GM18873 (cell line): ENCODE data around the gene CCDC40.

ENCODE experiments used
- ATAC-seq: cut with Tn5 transposase; IDR thresholded peaks from one replicate; pipeline ENCODE4 v1.9.1; 2021; ENCODE audit warnings: mild to moderate bottlenecking, moderate library complexity, moderate number of reproducible peaks; ENCODE audit not compliant: unreplicated experiment, low FRiP score

The CCDC40 gene

DNA sequence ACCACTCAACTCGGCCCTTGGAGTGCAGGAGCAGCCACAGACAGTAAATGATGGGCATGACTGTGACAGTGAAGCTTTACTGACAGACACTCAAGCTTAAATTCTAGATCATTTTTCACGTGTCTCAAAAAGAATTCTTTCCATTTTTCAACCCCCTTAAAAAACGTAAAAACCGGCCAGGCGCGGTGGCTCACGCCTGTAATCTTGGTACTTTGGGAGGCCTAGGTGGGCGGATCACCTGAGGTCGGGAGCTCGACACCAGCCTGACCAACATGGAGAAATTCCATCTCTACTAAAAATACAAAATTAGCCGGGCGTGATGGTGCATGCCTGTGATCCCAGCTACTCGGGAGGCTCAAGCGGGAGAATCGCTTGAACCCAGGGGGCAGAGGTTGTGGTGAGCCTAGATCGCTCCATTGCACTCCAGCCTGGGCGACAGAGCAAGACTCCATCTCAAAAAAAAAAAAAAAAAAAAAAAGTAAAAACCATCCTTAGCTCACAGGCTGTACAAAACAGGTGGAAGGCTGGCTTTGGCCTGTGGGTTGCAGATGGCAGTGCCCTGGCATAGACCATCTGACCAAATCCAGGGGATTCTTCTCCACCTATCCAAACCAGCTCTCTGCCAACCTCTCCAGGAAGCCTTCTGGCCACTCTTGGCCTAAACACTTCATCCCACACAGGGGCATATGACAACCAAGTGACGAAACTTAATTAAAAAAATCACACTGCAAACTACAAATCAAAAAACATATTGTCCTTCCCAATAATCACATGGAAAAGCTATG is 19.0 kb upstream of the CCDC40 start:
- no peak for ATAC-seq

DNA sequence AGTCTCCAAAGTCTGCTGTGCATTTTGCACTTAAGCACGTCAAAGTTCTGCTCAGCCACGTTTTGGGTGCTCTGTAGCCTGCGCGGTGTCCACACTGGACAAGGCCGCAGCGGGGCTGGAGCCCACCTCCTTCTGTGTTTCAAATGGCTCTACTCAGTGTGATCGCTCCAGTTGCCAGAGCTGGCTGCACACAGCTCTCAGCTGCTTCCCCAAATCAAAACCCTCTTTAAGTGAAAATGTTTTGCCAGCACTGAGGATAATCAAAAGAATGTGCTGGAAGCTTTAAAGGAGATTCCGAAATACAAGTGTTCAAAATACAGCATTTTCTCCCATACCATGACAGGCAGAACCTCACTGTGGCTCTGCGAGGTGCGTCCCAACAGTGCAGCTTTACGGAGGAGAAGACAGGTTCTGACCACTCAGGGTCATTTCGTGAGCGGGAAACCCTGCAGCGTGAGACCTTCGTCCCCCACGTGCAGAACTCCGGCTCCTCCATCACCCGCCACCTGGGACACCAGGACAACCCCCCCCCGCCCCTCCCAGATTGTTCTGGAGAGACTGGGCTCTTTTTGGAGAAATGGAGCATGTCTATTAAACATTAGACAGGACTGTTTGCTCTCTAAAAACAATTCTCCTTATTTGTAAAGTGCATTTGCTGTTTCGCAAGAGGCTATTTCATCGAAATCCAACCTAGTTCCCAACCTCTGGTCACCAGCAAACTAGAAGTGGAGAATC is 17.4 kb upstream of the CCDC40 start:
- ATAC-seq, result no peak

DNA sequence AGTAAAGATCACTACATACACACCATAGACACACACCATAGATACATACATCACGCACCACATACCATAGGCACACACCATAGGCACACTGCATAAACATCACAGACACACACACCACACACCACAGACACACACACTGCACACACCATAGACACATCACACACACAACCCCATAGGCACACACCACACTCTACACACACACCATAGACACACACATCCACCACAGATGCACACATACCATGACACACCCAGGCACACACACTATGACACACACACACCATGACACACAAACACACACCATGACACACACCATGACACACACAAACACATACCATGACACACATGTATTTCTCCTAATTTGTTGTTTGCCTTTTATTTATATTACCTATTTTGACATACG is 14.8 kb upstream of the CCDC40 start:
- ATAC-seq, result no peak

DNA sequence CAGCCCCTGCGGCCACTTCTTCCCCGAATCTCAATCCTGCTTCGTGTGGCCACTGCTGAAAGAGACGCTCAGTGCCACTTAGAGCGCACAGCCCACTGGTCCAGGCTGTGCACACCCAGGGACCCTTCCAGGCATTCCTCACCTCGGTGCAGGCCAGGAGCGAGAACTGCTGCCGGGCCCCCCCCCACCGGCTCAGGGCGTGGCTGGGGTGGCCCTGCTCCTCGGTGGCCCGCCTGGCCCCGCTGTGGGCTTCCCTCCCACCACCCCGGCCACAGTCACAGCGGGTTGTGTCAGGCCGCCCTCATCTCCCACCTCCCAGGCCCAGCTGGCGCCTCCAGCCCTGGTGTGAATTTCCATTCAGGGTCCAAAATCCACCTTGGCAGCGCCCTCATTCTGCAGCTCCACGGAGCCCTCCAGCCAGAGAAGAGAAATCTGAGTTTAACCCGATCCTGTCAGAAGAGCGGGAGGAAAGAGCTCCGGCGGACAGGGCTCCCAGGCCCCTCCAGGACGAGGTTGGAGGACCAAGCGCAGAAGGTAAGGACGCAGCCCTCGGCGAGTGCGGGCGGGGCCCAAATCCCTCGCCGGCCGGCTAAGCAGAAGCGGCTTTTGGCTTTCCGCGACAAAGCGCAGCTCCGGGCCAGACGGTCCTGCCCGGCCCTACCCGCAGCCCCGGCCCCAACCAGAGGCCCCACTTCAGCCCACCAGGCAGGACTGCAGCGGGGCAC is 12.8 kb upstream of the CCDC40 start:
- no peak for ATAC-seq

DNA sequence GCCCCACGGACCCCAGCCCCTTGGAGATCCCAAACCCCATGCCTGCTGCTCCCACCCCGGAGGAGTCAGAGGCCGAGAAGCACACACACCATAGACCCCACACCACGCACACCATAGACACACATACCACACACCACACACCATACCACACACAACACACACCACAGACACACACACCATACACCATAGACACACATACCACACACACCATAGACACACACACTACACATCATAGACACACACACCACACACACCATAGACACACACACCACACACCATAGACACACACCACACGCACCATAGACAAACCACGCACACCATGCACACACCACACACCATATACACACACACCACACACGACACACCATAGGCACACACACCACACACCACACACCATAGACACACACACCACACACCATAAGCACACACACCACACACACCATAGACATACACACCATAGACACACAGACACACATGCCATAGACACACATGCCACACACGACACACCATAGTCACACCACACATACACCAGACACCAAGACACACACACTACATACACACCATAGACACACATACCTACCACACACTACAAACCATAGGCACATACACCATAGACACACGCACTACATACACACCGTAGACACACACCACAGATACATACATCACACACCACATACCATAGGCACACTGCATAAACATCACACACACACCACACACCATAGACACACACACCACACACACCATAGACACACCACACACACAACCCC is 12.1 kb upstream of the CCDC40 start:
- ATAC-seq, result no peak

DNA sequence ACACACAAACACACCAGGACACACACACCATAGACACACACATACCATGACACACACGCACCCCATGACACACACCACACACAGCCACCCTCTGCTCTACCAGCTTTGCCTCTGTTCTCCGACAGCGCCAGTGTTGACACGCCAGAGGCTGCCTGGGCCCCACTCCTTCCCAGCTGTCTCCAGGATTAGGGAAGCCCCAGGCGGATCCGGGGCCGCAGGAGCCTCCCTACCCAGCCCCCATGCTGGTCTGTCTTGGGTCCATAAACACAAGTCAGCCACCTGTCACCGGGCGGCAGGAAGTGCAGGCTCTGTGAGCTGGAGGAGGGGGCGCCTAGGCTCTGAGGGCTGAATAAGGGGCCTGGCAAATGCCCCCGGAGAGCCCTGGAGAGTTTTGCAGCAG is 11.3 kb upstream of the CCDC40 start:
- ATAC-seq, result no peak

DNA sequence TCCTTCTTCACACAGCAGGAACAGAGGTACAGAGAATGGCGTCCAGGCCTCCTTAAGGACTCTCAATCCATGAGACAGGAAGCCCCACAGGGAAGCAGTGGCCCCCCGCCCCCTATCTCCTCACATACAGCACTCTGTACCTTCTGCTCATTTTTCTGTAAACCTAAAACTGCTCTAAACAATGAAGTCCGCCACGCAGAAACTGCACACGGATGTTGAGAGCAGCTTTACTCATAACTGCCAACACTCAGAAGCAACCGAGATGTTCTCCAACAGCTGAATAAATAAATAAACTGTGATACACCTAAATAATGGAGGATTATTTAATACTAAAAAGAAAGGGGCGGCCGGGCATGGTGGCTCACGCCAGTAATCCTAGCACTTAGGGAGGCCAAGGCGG is 10.6 kb upstream of the CCDC40 start:
- ATAC-seq, result no peak

DNA sequence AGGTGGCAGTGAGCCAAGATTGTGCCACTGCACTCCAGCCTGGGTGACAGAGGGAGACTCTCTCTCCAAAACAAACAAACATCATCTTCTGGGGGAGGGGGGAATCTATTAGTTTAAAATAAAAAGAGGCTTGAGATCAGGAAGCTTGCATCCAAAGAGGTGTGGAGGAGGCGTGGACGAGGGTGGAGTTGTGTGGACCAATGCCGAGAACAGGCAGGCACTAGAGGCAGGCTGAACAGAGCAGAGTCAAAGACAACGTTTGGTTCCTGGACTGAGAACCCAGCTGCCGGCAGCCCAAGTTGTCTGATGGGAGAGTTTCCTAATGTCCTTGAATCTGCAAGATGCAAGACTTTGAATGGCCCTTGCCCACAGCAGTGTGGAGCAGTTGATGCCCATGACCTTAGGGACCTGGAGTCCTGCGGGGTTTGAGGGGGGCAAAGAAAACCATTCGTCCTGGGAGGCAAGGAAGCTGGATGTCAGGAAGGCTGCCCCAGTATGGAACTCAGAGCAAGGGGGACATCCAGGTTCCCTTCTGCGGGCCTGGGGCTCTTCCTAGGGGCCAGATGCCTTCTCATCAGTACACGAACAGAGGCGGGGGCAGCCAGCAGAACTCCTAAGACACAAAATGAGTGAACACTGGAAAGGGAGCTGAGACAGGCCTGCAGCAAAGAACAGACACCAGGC is 9.9 kb upstream of the CCDC40 start:
- ATAC-seq, result no peak

DNA sequence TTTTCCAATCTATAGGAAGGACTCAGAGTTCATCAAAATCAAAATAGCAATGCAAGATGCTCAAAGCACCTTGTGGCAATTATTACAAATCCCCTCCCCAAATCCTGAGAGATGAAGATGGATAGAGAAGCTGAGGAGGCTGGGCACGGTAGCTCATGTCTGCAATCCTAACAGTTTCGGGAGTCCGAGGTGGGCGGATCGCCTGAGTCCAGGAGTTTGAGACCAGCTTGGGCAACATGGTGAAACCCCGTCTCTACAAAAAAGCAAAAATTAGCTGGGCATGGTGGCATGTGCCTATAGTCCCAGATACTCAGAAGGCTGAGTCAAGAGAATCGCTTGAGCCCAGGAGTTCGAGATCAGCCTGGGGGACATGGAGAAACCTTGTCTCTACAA is 9.4 kb upstream of the CCDC40 start:
- ATAC-seq, result no peak

DNA sequence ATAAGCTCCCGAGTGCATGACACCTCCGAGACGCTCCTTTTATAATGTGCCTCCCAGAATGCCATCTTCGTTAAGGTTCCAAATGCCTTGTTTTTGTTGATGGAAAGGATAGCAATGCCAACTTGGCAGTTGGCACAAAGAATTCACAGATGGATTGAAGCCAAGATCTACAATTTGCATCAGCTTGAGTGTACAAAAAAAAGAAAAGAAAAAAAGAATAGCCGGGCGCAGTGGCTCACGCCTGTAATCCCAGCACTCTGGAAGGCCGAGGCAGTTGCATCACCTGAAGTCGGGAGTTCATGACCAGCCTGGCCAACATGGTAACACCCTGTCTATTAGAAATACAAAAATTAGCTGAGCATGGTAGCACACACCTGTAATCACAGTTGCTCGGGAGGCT is 8.4 kb upstream of the CCDC40 start:
- ATAC-seq, result no peak

DNA sequence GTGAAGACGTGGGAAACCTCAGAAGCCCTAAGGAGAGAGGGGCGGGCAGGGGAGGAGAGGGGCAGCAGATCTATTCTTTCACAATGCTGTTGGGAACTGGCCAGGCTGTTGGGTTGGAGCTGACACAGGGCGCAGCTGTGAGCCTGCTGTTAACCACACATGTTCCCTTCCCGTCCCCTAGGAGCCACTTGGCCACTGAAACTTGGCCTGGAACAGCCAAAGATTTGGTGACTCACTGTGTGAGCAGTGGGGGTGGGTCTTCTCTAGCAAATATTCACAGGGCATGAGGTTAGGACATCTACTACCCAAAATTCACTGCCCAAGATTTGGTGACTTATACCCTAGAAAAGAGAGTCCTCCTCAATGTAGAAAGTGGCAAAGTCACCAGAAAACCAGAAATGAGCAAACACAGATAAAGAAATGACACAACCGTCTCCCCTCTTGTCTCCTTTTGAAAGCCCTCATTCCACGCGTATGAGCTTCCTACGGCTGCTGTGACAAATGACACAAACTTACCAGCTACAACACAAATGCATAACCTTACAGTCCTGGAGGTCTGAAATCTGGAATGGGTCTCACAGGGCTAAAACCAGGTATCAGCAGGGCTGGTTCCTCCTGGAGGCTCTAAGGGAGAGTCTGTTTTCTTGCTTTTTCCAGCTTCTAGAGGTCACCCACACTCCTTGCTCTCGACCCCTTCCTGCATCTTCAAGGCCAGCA is 7.0 kb upstream of the CCDC40 start:
- no peak for ATAC-seq

DNA sequence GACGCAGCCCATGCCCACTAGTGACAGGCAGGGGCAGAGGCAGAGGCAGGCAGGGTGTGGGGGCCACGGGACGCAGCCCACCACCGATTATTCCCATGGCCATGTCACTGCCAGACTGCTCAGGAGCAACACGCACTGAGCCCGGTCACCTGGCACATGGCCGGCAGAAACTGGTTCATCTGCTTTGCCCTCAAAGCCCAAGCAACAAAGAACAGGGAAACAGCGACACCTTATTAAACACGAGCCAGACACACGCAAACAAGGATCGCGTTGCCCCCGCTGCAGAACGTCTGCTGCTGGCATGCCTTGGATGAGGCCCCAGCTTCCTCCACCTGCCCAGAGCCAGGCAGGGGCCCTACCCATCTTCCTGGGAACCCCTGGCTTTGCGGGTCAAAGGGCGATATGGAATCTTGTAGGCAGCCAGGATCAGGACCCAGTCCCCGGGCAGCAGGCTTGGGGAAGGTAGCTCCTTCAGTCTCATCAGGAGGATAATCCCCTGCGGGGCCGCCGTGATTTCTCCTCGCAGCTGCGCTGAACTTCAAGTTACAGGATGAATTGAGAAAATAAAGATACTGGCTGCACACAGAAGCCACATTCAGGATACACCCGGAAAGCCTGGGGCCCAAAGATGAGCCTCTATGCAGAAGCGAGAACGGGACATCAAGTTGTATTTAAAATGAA is 5.6 kb upstream of the CCDC40 start:
- ATAC-seq, result no peak

DNA sequence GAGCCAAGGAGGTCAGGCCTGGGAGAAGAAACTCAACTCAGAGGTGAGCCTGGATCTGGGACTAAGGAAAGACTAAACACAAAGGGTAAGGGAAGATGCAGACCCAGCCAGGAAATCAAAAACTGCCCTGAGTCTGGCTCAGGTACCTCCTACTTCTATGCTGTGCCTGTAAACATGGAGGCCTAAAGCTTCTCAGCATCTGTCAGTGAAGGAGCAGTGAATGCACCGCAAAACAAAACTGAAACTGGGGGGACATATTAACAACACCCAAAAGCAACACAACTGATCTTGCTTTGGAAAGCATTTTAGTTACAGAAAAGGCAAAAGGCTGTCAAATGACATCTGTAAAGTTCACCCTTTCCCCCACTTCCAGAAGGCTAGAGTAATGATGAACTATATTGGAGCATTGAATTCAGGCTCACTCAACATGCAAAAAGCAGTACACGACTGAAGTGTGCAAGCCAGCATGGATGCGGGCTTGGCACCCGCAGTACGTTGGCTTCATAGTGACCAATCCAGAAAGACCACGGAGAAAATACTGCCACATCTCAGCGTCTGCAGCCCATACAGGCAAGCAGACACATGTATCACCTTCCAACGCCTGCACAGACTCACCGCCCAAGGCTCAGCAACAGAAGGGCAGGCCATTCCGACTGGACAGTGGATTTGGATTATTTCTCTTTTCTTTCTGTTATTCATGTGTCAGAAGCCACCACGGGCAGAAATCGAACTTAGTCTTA is 4.6 kb upstream of the CCDC40 start:
- no peak for ATAC-seq

DNA sequence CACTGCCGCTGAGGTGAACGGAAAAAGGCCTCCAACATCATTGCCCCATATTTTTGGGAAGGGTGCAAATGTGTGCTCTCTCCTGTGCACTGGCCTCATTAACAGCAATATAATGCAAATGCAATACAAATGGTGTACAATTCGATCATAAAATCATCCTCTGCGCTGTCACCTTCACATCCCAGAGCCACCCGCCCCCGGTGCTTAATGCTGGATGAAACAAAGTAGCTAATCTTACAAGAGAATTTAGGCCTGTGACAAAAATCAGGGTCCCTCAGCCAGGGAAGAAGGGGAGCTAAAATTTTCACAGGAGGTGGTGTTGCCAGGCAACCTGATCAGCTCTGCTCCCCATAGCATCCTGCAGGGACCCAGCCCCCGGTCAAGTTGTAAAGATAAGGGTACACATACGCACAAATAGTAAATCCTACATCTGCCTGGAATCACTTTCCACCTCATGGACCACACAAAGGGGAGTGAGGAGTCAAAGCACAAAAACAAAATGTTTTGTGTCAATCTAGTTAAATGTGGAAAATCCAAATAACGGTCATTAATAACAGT is 3.7 kb upstream of the CCDC40 start:
- ATAC-seq, result no peak

DNA sequence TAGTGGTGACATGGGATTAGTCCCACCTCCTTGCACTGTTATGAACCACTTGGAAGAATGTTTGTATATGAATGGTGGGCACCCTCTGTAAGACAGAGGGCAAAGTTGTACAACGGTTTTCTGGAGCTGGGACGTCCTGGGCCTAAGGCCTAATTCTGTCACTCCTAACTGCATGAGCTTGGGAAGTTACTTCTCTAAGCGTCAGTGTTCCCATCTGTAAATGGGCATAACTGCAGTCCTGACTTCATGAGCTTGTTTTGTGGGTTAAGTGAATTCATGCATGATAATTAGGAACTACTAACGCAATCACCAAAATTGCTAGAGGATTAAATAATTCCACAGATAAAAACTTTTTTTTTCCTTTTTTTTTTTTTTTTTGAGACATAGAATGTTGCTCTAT is 2.6 kb upstream of the CCDC40 start:
- no peak for ATAC-seq

DNA sequence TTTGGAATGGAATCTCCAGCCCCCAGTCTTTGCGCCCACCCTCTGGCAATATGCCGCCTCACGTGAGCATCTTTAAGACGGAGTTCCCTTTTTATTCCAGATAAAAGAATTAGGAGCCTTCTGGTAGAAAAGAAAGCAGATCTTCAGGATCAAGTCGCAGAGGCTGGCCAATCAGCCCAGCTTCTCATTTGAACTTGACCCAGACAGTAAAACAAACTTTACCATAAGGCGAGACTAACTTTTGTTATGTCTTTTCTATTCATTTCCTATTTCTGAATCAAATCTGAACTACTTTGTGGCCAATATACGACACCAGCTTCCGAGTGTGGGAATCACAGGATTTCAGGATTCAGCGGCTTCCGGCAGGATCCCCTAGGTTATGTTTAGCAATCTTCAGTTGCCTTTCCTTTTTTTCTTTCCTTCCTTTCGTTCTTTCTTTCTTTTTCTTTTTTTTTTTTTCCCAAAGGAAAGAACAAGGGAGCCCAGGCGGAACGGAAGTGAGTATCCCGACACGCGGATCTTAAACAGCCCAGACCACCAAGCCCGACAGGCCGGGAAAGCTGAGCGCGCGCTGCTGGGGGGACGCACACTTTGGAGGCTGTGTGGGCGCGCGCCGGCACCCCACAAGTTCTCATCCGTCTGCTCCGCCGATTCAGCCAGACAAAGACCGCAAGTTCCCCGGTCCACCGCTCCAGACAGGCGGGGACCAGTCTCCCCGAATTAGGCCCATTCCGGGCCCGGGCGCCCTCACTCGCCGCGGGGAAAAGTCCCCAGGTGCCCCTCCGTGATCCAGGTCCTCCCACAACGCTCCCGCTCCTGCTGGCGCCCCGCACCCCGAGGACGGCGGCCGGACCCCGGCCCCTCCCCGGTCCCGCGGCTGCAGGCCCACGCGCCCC is 1.4 kb upstream of the CCDC40 start:
- ATAC-seq, result no peak

DNA sequence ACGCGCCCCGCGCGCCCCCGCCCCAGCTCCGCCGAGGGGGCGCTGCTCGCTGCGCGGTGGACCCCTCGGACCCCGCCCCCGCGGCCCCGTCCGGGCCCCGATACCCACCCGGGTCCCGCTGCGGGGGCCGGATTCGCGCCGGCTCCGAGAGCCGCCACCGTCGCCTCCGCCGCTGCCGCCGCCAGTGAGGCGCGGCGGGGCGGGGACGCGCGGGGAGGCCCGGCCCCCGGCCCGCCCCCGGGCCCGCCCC is 830 bp upstream of the CCDC40 start, which contains the start of gene TBC1D16:
TSS of gene TBC1D16 (minus strand) at position 186 of the 250 bp plus-strand sequence. CDS start 22,325 bp downstream, outside the sequence.
- no peak for ATAC-seq
